GM12873 (cell line): ENCODE results near the gene CKAP2L.

ENCODE experiments used
- TF ChIP-seq, protein P1 (sequence below): IDR thresholded peaks from 2 replicates; pipeline ENCODE4 v1.5.1; 2012; ENCODE audit warnings: low read depth, mild to moderate bottlenecking, moderate library complexity, low read length, control low read depth; ENCODE audit not compliant: insufficient read depth; ENCODE audit errors: missing control alignments

Gene CKAP2L

DNA sequence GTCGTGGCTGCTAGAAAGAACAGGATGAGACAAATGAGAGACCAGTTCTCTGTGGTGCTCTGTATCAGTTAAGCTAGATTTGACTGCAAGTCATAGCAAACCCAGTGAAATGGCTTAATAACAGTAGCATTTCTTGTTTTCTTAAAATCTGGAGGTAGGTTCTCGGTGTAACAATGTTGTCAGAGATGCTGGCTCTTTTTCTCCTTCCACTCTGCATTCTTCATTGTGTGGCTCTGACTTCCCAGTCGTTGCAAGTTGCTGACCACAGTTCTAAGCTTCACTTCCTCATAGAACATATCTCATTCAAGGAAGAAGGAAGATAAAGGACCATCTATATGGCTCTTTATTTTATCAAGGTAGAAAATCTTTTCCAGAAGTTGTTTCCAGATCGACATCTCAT is 7.9 kb upstream of the CKAP2L start:
- TF ChIP-seq, protein P1, sequence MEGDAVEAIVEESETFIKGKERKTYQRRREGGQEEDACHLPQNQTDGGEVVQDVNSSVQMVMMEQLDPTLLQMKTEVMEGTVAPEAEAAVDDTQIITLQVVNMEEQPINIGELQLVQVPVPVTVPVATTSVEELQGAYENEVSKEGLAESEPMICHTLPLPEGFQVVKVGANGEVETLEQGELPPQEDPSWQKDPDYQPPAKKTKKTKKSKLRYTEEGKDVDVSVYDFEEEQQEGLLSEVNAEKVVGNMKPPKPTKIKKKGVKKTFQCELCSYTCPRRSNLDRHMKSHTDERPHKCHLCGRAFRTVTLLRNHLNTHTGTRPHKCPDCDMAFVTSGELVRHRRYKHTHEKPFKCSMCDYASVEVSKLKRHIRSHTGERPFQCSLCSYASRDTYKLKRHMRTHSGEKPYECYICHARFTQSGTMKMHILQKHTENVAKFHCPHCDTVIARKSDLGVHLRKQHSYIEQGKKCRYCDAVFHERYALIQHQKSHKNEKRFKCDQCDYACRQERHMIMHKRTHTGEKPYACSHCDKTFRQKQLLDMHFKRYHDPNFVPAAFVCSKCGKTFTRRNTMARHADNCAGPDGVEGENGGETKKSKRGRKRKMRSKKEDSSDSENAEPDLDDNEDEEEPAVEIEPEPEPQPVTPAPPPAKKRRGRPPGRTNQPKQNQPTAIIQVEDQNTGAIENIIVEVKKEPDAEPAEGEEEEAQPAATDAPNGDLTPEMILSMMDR = no peak

- TF ChIP-seq, protein P1 = no peak
Observed at GRCh38 chr2:112768432-112768831, 4.0 kb upstream of the CKAP2L start.

- TF ChIP-seq, protein P1 = no peak
Observed at GRCh38 chr2:112767693-112768330, 3.4 kb upstream of the CKAP2L start.

GRCh38 chr2:112765251-112765650 is 842 bp upstream of the CKAP2L start:
- TF ChIP-seq, protein P1 = no peak

DNA sequence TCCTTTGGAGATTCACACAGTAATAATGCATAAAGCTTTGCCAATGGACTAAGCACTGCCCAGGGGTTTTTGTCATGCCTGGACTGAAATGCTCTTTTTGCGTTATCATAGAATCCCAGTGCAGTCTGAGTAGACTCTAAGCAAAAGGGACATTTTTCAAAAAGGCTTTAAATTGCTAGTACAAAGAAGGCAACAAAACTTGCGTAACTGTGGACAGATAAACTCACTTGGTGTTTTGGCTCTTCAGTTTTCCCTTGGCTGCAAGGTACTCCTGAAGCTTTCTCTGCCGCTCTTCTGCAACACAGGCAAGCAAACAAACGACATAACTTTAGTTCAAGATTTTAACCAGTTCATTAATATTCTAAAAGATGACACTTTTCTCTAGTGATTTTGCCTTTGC is 2.1 kb downstream of the CKAP2L start:
- TF ChIP-seq, protein P1 = no peak

- TF ChIP-seq, protein P1 = no peak
Observed at GRCh38 chr2:112760149-112760548, 4.3 kb downstream of the CKAP2L start.

DNA sequence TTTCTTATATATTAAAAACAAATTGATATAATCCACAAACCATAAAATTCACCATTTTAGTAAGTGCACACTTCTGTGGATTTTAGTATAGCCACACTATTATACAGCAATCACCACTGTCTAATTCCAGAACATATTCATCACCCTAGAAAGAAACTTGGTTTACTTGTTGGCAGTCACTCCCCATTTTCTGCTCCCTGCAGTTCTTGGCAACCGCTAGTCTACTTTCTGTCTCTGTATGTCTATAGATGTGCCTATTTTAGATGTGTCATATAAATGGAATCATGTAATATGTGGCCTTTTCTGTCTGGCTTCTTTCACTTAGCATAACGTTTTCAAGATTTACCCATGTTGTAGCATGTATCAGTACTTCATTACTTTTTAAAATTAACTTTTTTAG is 5.7 kb downstream of the CKAP2L start:
- TF ChIP-seq, protein P1 = no peak
